Measurements from ENCODE around the gene MTCH2.
"Not testable (repeated sequence)": the region's sequence is repeated elsewhere in the genome, so short reads cannot be mapped to it uniquely, and the experiment has no call there.

Gene MTCH2

GRCh38 chr11:47642099-47642855, at the start of gene MTCH2:
MTCH2 (minus strand) TSS chr11:47642559; CDS start chr11:47642465, 94 bp downstream.
- in situ Hi-C loops (cut with MboI; ENCODE audit: low sequenced_read_pairs) = no loop called here

GRCh38 chr11:47691979-47692378, 49.6 kb upstream of the MTCH2 start:
- in situ Hi-C loops (cut with MboI; ENCODE audit: low sequenced_read_pairs) = no loop called here

- in situ Hi-C loops (cut with MboI; ENCODE audit: low sequenced_read_pairs) = no loop called here
Observed at GRCh38 chr11:47689480-47689879, 47.1 kb upstream of the MTCH2 start.

- in situ Hi-C loops (cut with MboI; ENCODE audit: low sequenced_read_pairs) = no loop called here
Observed at GRCh38 chr11:47688991-47689390, 46.6 kb upstream of the MTCH2 start.

- in situ Hi-C loops (cut with MboI; ENCODE audit: low sequenced_read_pairs) = no loop called here
Observed at GRCh38 chr11:47688111-47688510, 45.8 kb upstream of the MTCH2 start.

GRCh38 chr11:47686704-47687103, 44.3 kb upstream of the MTCH2 start:
- in situ Hi-C loops (cut with MboI; ENCODE audit: low sequenced_read_pairs) = not testable (repeated sequence)

GRCh38 chr11:47686151-47686550, 43.8 kb upstream of the MTCH2 start:
- in situ Hi-C loops (cut with MboI; ENCODE audit: low sequenced_read_pairs) = no loop called here

GRCh38 chr11:47675851-47676250, 33.5 kb upstream of the MTCH2 start:
- in situ Hi-C loops (cut with MboI; ENCODE audit: low sequenced_read_pairs) = no loop called here

GRCh38 chr11:47672283-47672730, 29.9 kb upstream of the MTCH2 start:
- in situ Hi-C loops (cut with MboI; ENCODE audit: low sequenced_read_pairs) = no loop called here

- in situ Hi-C loops (cut with MboI; ENCODE audit: low sequenced_read_pairs) = no loop called here
Observed at GRCh38 chr11:47669856-47670255, 27.5 kb upstream of the MTCH2 start.

- in situ Hi-C loops (cut with MboI; ENCODE audit: low sequenced_read_pairs) = no loop called here
Observed at GRCh38 chr11:47668665-47669064, 26.3 kb upstream of the MTCH2 start.

GRCh38 chr11:47667555-47667954, 25.2 kb upstream of the MTCH2 start:
- in situ Hi-C loops (cut with MboI; ENCODE audit: low sequenced_read_pairs) = no loop called here

- in situ Hi-C loops (cut with MboI; ENCODE audit: low sequenced_read_pairs) = no loop called here
Observed at GRCh38 chr11:47667135-47667534, 24.8 kb upstream of the MTCH2 start.

GRCh38 chr11:47664936-47665335, 22.6 kb upstream of the MTCH2 start:
- in situ Hi-C loops (cut with MboI; ENCODE audit: low sequenced_read_pairs) = not testable (repeated sequence)

- in situ Hi-C loops (cut with MboI; ENCODE audit: low sequenced_read_pairs) = no loop called here
Observed at GRCh38 chr11:47661245-47661644, 18.9 kb upstream of the MTCH2 start.

GRCh38 chr11:47659276-47659675, 16.9 kb upstream of the MTCH2 start:
- in situ Hi-C loops (cut with MboI; ENCODE audit: low sequenced_read_pairs) = no loop called here

GRCh38 chr11:47656260-47656885, 14.0 kb upstream of the MTCH2 start:
- in situ Hi-C loops (cut with MboI; ENCODE audit: low sequenced_read_pairs) = no loop called here

GRCh38 chr11:47651818-47652469, 9.6 kb upstream of the MTCH2 start:
- in situ Hi-C loops (cut with MboI; ENCODE audit: low sequenced_read_pairs) = no loop called here

- in situ Hi-C loops (cut with MboI; ENCODE audit: low sequenced_read_pairs) = no loop called here
Observed at GRCh38 chr11:47649276-47649675, 6.9 kb upstream of the MTCH2 start.

GRCh38 chr11:47646019-47646418, 3.7 kb upstream of the MTCH2 start:
- in situ Hi-C loops (cut with MboI; ENCODE audit: low sequenced_read_pairs) = no loop called here

- in situ Hi-C loops (cut with MboI; ENCODE audit: low sequenced_read_pairs) = no loop called here
Observed at GRCh38 chr11:47645500-47645899, 3.1 kb upstream of the MTCH2 start.

GRCh38 chr11:47641600-47642098, 710 bp downstream of the MTCH2 start:
- in situ Hi-C loops (cut with MboI; ENCODE audit: low sequenced_read_pairs) = no loop called here

All from HL-60/S4 (cell line).